Activated CD8-positive, alpha-beta memory T cell treated with anti-CD3 and anti-CD28 coated beads, Interleukin-2, amount 50 U/mL, for 4 hours (primary cell): ENCODE results near the gene MYO16.

Experiments
- DNase-seq: peaks from one replicate; pipeline ENCODE4 v3.0.0-alpha.2; 2020

The MYO16 gene

GRCh38 chr13:109160887-109161669 lies 531.7 kb downstream of the MYO16 start:
- no peak for DNase-seq

- no peak for DNase-seq
These were observed 533.0 kb downstream of the MYO16 start for GRCh38 chr13:109162248-109163036.

- DNase-seq, result no peak
These were observed 533.6 kb downstream of the MYO16 start for GRCh38 chr13:109163037-109163379.

GRCh38 chr13:109165417-109165904 lies 536.0 kb downstream of the MYO16 start:
- DNase-seq, result no peak

GRCh38 chr13:109166804-109167203 lies 537.4 kb downstream of the MYO16 start:
- DNase-seq, result no peak

- DNase-seq, result no peak
These were observed 542.7 kb downstream of the MYO16 start for GRCh38 chr13:109172136-109172535.

- no peak for DNase-seq
These were observed 546.3 kb downstream of the MYO16 start for GRCh38 chr13:109175666-109176065.

GRCh38 chr13:109180905-109181425 lies 551.6 kb downstream of the MYO16 start:
- DNase-seq, result no peak

GRCh38 chr13:109182777-109183465 lies 553.5 kb downstream of the MYO16 start:
- DNase-seq, result no peak

- DNase-seq, result no peak
These were observed 562.0 kb downstream of the MYO16 start for GRCh38 chr13:109191413-109191812.

- DNase-seq, result no peak
These were observed 562.9 kb downstream of the MYO16 start for GRCh38 chr13:109192306-109192705.

- no peak for DNase-seq
These were observed 567.5 kb downstream of the MYO16 start for GRCh38 chr13:109196948-109197347.

GRCh38 chr13:109198585-109198984 lies 569.2 kb downstream of the MYO16 start:
- no peak for DNase-seq

GRCh38 chr13:109199280-109199679 lies 569.9 kb downstream of the MYO16 start:
- no peak for DNase-seq

GRCh38 chr13:109200556-109200955 lies 571.1 kb downstream of the MYO16 start:
- DNase-seq, result no peak

GRCh38 chr13:109203587-109203986 lies 574.2 kb downstream of the MYO16 start:
- no peak for DNase-seq

GRCh38 chr13:109204252-109204651 lies 574.8 kb downstream of the MYO16 start:
- DNase-seq, result no peak

GRCh38 chr13:109204657-109205056 lies 575.2 kb downstream of the MYO16 start:
- DNase-seq, result no peak

- DNase-seq, result no peak
These were observed 575.9 kb downstream of the MYO16 start for GRCh38 chr13:109205315-109205714.

- no peak for DNase-seq
These were observed 577.2 kb downstream of the MYO16 start for GRCh38 chr13:109206616-109207015.

- no peak for DNase-seq
These were observed 578.2 kb downstream of the MYO16 start for GRCh38 chr13:109207622-109208021.

- no peak for DNase-seq
These were observed 579.1 kb downstream of the MYO16 start for GRCh38 chr13:109208522-109208921.

GRCh38 chr13:109209526-109209925 lies 580.1 kb downstream of the MYO16 start:
- no peak for DNase-seq
